SHP77 (cell line): Measurements from ENCODE around the gene TMEM69.
"Not testable (repeated sequence)": the region's sequence is repeated elsewhere in the genome, so short reads cannot be mapped to it uniquely, and the experiment has no call there.

Source experiments
- DNase-seq, 2 experiments: peaks; one replicate each; lab custom pipeline; 2025; lab: John Stamatoyannopoulos, UW

Gene TMEM69, protein sequence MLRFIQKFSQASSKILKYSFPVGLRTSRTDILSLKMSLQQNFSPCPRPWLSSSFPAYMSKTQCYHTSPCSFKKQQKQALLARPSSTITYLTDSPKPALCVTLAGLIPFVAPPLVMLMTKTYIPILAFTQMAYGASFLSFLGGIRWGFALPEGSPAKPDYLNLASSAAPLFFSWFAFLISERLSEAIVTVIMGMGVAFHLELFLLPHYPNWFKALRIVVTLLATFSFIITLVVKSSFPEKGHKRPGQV

DNA sequence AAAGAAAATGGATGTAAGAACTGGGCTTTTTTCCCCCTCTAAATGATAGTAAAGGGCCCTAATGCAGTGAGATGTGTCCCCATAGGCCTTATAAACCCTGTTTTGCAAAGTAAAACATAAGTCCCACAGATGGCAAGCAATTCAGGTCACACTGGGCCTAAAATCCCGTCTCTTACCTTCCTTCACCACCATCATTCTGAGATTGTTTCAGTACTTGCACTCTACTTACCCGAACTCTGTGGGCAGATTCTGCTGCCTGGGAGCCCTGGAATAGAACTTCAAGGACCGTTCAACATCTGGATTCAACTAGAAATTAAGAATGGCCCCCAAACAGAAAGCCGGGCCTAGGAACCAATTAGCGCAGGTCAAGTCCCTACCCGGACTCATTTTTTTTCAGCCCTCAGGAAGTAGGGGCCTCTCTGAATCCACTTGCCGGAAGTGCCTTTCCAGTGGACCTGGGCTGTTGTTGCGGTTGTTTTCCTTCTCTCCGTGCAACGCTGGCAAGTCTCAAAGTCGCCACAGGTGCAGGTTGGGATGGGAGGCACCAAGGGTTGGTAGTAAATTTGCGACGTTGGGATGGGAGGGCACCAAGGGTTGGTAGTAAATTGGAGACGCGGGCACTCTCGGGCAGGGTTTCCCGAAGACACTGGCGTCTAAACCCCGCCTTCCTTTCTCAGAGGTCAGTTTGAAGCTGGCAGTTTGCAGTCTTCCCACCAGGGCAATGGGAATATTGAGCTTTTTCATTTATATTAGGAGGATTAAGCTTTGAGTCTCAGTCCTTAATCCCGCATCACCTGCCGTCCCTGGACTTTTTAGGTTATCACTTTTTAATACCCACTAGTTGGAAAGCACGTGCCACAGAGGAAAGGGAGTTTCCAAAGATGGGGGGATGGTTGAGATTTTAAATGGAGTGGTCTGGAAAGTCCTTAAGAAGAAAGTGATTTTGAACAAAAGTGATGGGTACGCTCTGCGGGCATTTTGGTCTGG, at the start of gene TMEM69:
TSS of gene TMEM69 (plus strand) at position 428 of the 987 bp plus-strand sequence. CDS start 2,888 bp downstream, outside the sequence.
- DNase-seq: peak; percentile 77 to 80

DNA sequence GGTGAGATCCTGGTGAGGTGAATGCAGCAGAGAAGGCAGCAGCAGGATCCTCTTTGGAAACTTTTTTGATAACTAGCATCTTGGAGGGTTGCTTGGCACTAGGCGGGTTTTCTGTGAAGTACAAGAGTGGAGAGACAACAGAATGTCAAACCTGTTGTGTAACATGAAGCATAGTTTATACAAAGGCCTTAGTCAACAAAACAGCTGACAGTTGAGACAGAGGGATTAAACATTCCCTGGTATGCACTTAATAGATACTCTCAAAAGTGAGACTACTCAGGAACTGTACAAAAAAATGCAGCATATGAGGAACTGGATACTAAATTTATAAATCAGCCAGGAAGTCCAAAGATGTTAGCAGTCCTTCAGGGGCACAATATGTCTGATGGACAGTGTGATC, 47.7 kb upstream of the TMEM69 start:
- DNase-seq: no peak

DNA sequence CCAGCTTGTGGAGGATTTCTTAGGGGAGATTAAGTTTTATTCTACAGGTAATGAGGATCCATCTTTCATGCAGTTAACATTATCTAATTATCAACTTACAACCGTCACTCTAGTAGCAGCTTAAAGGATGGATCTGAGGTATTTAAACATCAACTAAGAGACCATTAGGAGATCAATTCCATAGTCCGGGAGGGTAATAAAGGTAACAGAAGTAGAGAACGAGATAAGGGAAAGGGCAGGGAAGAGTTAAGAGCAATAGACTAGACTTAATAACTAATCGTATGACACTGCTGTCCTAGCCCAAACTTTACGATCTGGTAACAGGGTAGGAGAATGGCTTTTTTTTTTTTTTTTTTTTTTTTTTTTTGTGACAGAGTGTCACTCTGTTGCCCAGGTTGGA, 44.7 kb upstream of the TMEM69 start:
- no peak for DNase-seq

DNA sequence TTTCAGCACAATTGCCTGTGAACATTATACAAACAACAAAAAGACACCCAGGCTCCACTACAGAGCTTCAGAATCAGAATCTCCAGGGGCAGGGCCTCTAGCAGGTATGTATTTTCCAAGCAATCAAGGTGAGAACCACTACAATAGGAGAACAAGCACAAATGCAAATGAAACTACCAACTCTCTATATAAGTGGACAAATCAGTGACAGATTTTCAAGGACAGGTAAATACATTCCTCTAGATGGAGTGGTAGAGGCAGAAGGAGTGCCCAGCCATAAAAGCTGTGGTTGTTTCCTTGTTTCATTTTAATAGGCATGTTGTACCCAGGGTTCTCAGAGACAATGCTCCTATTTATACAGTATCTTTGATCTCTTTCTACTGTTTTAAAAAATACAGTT, 44.0 kb upstream of the TMEM69 start:
- no peak for DNase-seq

DNA sequence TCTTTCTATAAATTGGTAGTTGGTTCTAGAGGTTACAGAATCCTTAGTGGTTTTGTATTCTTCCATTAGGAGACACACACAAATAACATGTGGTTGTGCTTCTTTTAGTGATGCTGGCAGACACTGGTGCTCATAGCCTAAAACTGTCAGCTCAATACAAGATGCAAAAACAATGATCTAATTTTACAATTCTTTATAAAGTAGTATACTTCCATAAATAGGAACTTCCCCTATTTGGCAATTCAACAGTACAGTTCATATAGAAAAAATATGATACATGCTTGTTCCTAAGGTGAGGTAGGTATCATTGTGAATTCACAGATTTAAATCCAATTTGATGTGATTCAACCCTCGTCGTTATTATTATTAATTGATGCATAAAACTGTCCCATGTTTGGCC, 43.3 kb upstream of the TMEM69 start:
- DNase-seq: no peak

DNA sequence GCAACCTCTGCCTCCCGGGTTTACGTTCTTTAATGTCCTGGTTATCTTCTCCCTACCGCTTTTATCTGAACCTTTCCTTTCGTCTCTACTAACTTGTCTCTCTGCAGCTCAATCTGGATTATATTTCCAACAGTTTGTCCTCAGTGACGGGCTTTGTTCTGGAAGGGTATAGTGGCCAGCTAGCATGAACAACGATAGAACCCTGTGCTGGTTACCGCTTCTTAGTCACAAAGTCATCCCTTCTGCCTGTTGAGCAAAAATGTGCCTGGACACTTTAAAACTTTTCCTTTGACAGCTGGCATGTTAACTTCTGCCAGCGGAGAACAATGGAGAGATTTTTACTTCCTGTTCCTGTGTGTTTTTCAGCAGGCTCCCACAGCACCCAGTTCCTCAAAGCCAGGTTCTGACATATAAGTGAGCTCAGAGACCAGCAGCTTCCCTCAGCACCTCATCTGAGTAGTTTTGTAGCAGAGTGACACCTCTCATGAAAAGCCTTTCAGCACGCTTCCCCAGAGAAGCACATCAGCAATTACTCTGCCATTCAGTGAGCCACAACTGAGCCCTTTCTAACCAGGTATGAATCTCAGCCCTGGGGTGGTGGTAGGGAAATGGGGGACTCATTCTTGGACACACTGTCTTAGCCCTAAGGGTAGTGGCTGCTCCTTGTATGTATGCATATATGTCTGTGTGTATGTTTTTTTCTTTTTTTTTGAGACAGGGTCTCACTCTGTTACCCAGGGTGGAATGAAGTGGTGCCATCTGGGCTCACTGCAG, 40.5 kb upstream of the TMEM69 start:
- no peak for DNase-seq

DNA sequence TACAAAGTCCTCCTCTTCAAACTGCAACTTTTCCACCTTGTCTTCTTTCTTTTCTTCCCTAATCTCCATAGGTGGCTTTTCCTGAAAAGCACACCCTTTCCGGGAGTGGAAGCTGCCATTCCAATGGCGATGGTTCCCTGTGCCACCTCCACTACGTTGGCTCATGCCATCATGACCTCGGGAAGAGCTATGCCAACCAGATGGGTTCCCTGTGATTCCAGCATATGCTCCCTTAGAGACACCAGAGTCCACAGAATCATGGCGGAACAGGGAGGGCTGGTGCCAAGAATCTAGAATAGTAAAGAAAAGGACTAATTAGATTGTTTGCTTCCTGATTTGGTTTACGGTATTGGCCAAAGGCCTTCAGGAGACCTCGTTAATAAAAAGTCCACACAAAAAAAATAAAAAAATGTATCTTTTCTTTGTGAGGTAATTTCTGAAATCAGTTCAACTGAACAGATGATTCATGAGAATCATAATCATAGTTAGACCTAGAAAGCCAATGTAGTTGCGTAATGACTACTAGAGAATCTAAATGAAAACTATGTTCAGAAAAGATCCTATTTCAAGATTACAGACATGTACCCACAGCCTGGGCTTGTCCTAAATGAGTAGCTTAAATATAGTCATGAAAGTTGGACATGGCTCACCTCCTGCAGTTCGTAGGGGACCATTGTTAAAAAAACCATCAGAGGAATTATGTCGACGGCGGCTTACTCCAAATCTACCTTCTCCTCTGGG, 33.3 kb upstream of the TMEM69 start:
- no peak for DNase-seq

DNA sequence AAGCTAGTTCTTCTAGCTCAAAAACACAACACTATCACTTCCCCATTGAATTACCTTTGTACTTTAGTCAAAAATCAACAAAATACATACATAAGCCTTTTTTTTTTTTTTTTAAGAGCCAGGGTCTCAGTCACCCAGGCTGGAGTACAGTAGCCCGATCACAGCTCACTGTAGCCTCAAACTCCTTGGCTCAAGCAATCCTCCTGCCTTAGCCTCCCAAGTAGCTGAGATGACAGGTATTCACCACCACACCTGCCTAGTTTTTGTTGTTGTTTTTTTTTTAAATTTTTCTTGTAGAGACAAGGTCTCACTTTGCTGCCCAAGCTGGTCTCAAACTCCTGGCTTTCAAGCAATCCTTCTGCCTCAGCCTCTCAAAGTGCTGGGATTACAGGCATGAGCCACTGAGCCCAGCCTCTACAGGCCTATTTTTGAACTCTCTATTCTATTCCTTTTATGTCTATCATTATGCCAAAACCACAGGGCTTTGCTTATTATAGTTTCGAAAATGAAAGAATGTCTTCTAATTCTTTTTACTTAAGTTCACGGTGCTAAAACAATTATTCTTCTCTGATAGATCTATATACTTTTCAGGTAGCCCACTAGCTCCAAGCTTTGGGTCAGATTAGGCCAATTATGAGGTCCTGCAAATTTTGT, 31.3 kb upstream of the TMEM69 start:
- no peak for DNase-seq

DNA sequence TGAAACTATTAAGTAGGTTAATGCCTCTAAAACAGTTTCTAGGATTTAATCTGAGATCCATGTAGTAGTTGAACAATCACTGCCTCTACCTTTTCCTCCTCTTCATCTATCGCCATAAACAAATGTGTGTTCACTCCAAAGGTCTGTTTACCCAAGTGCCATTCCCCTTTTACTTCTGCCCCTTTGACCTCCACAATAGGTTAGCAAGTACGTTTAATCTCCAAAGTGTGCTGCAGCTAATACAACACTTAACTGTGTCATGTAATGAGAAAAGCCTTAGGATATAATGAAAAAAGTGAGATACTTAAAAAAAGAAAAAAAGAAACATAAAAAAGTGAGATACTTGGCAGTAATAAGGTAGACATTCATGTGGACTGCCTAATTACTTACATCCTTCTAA, 29.8 kb upstream of the TMEM69 start:
- DNase-seq: no peak

DNA sequence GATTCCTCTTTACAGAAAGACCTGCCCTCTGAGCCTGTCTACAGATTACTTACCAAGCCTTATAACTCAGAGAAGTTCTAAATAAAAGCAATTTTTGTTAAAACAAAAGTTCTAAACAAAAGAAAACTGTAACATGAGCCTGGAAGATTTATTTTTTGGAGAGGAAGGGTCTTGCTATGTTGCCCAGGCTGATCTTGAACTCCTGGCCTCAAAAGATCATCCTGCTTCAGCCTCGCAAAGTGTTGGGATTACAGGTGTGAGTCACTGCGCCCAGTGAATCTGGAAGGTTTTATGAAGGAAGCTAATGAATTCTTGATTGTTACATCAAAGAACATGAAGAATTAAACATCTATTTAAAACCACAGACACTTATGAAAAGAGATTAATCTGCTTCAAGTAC, 28.8 kb upstream of the TMEM69 start:
- no peak for DNase-seq

DNA sequence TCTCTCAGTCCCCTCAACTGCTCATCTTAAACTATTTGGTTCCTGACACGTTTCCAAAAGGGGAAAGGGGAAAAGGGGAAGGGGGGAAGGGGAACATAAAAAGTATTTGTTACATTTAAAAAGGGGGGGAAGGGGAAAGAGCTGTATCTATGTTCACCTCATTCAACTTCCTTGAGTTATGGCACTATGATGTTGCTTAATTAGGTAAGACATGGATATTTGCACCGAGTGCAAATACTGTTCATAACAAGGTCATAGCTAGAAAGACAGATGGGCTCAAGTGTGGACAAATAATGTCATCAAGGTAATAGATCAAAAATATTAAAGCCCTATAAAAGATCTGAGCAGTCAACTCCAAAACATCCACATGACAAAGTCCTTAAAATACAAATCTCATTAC, 27.6 kb upstream of the TMEM69 start:
- no peak for DNase-seq

DNA sequence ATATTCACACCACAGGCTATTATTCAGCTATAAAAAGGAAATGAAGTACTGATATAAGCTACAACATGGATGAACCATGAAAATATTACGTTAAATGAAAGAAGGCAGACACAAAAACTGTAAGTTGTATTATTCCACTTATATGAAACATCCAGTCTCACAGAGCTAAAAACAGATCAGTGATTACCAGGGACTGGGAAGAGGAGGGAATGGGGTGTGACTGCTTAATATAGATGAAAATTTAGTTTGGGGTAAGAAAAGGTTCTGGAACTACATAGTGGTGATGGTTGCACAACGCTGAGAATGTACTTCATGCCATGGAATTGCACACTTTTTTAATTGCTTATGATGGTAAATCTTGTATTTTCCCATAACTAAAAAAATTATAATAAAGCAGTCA, 21.1 kb upstream of the TMEM69 start:
- no peak for DNase-seq

DNA sequence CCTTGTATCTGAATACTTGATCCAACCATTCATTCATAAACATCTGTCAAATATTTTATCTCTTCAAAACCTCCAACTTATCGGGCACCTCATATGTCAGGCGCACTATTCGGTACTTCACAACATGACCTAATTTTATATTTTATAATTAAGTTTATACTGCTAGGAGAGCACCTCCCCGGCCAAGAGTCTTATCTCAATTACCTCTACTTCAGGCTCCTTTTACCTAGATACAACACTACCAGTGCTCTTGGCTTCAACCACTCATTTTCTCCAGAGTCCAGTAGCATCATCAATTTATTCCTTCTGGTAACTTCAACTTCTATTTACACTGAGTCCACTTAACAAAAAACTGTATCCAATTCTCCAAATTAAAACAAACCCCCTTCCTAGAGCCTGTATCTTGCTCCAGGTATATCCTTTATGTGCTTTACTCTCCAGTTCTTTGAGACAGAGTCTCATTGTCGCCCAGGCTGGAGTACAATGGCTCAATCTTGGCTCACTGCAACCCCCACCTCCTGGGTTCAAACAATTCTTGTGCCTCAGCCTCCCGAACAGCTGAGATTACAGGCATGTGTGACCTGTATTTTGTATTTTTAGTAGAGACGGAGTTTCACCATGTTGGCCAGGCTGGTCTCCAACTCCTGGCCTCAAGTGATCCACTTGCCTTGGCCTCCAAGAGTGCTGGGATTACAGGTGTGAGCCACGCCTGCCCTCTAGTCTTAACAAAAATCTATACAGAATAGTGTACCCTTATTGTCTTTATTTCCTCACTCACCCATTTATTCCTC, 20.5 kb upstream of the TMEM69 start:
- no peak for DNase-seq

DNA sequence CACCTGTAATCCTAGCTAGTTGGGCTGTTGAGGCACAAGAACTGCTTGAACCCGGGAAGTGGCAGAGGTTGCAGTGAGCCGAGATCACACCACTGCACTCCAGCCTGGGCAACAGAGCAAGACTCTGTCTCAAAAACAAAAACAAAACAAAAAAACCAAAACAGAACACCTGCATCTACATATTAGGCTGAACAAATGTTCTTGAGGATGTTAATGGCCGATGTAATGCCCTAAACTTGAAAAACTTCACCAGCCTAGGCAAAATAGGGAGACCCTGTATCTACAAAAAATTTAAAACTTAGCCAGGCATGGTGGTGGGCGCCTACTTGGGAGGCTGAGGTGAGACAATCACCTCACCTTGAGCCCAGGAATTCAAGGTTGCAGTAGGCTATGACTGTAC, 19.5 kb upstream of the TMEM69 start:
- DNase-seq: no peak

DNA sequence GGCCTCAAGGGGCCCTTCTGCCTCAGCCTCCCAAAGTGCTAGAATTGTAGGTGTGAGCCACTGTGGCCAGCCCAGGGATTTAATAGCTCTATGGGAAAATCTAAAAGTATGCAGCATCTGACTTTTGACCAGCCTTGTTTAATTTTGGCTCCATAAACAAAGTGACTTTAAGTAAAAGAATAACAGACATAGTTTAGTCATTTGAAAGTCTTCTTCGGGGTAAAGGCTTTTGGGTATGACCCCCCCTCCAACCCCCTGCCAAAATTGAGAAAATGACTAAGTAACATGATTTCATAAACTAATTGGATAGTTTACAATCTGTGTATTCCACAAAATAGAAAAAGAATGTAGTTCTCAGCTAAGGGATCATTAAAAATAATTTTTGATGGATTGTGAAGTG, 18.6 kb upstream of the TMEM69 start:
- DNase-seq: no peak

DNA sequence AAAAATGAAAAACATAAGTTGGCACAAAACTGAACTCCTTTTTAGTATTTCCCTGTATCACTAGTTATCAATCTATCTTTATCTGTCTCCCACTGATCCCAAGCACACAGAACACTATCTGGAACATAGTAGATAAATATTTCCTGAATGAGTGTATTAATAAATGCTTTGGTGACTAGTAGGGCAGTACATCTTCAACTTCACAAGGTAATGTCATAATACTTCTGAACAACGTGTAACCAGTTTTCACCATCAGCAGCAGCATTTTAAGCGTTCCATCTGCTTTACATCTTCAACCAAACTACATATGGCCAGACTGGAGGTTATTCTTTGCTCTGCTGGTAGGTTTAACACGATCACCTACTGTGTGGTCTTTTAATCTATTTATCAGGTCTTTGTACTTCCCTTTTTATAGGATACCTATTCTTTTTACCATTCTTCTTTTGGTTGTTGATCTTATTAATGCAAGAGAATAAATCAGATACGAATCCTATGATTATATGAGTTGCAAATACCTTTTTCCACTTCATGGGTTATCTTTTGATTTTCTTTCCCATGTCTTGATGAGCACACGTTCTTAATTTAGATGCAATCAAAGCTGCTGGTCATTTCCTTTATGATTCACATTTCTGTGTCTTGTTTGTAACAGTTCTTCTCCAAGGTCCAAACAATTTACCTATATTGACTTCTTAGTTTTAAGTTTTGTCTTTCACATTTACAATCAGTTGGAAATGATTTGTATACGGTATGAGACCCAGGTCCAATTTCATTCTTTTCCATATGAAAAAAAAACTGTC, 17.9 kb upstream of the TMEM69 start:
- DNase-seq: no peak

DNA sequence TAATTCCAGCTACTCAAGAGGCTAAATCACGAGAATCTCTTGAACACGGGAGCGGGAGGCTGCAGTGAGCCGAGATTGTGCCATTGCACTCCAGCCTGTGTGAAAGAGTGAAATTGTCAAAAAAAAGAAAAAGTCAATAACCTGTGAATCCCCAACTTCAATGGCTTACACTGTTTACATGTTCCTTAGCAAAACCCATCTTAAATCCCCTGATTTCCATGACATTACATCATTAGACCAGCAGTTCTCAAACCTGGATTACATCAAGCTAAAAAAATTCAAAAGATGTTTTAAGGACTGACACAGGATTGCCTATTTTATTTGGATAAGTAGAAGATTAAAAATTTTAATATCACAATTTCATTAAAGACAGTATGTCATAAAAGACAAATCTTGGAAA, 14.0 kb upstream of the TMEM69 start:
- DNase-seq: no peak

DNA sequence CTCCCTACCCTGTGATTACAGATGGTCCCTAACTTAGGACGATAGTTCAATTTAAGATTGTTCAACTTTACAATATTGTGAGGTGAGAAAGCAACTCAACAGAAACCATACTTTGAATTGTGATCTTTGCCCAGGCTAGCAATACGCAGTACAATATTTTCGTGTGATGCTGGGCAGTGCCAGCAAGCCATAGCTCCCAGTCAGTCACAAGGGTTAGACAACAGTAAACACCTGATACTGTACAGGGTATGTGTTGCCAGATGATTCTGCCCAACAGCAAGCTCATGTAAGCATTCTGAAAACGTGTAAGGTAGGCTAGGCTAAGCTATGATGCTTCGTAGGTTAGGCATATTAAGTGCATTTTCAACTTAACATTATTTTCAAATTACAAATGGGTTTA, 13.5 kb upstream of the TMEM69 start:
- no peak for DNase-seq

DNA sequence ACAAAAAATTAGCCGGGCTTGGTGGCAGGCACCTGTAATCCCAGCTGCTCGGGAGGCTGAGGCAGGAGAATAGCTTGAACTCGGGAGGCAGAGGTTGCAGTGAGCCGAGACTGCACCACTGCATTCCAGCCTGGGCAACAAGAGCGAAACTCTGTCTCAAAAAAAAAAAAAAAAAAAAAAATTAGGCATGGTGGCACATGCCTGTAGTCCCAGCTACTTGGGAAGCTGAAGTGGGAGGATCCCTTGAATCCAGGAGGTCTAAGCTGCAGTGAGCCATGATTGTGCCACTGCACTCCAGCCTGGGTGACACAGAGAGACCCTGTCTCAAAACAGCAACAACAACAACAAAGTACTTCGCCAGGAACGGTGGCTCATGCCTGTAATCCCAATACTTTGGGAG, 11.4 kb upstream of the TMEM69 start:
- not testable (repeated sequence) for DNase-seq
